GM18526 (cell line): Measurements from ENCODE around the gene SPRY4.

Source experiments
- POLR2A ChIP-seq: IDR thresholded peaks from 3 replicates; pipeline ENCODE4 v1.6.1; 2011; ENCODE audit not compliant: insufficient read length; ENCODE audit errors: extremely low read depth

Gene SPRY4

GRCh38 chr5:142290577-142291299 lies 34.1 kb downstream of the SPRY4 start:
- no peak for TF ChIP-seq POLR2A

GRCh38 chr5:142289708-142290576 lies 34.9 kb downstream of the SPRY4 start:
- no peak for TF ChIP-seq POLR2A

GRCh38 chr5:142287973-142288313 lies 36.9 kb downstream of the SPRY4 start:
- TF ChIP-seq POLR2A: no peak

- TF ChIP-seq POLR2A: no peak
Observed at GRCh38 chr5:142287096-142287972, 37.5 kb downstream of the SPRY4 start.

GRCh38 chr5:142286111-142286510 lies 38.7 kb downstream of the SPRY4 start:
- TF ChIP-seq POLR2A: no peak

- TF ChIP-seq POLR2A: no peak
Observed at GRCh38 chr5:142283304-142283703, 41.5 kb downstream of the SPRY4 start.

- no peak for TF ChIP-seq POLR2A
Observed at GRCh38 chr5:142281966-142282365, 42.9 kb downstream of the SPRY4 start.

- no peak for TF ChIP-seq POLR2A
Observed at GRCh38 chr5:142281008-142281367, 43.8 kb downstream of the SPRY4 start.

GRCh38 chr5:142280066-142281007 lies 44.5 kb downstream of the SPRY4 start:
- no peak for TF ChIP-seq POLR2A

- TF ChIP-seq POLR2A: no peak
Observed at GRCh38 chr5:142278627-142279026, 46.2 kb downstream of the SPRY4 start.

- TF ChIP-seq POLR2A: no peak
Observed at GRCh38 chr5:142277796-142278195, 47.0 kb downstream of the SPRY4 start.

GRCh38 chr5:142276517-142276916 lies 48.3 kb downstream of the SPRY4 start:
- no peak for TF ChIP-seq POLR2A

- TF ChIP-seq POLR2A: no peak
Observed at GRCh38 chr5:142275496-142275895, 49.3 kb downstream of the SPRY4 start.

- TF ChIP-seq POLR2A: no peak
Observed at GRCh38 chr5:142263346-142263745, 61.5 kb downstream of the SPRY4 start.
